ENCODE measurements around the gene ZNF500.

ZNF500 gene

DNA sequence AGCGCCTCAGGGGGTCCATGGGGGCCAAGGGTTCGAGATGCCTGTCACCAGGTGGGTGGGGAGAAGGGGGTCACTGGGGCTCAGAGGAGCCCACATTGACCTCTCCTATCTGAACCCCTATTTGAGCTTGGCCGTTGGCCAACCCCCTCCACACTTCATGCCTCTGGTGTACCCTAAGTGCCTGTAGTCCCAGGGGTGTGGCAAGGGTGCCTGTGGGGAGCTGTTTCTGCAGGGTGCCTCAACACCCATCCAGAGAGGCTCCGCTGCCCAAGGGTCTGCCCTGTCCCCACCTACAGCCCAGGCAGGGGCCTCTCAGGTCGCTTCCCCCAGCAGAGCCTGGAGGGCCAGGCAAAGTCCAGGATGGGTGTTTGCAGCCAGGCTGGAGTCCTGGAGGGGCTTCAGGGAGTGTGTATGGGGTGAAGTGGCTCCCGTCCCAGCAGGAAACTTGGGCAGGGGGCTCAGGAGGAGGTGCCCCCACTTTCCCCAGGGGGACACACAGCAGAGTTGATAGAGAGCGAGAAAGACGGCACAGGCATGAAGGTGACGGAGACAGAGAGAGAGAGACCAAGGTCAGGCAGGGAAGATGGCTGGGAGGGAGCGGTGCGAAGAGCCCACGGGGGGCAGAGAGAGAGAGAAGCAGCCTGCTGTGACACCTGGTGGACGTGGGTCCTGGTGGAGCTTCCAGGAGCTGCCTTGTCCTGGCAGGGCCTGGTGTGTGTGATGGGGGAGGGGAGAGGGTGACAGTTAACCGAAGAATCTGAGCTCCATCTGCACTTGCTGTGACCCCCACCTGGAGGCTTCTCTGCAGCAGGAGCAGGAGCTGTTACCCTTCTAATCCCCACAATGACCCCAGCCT, 20.9 kb upstream of the ZNF500 start, which contains the start of gene SEPTIN12:
Gene SEPTIN12 (minus strand): TSS at position 719 of the 856 bp plus-strand sequence. CDS start 700 bp downstream, at position 19.
- Histone ChIP-seq H3K36me3 (ENCODE audit: control insufficient read depth in 2 of 2, insufficient read depth in 1 of 2, low read length in 2 of 2) (no peaks in the 10 kb centered on the region), H3K27ac (ENCODE audit: extremely low read depth, low read depth, low read length) (no peak within 1 kb of the TSS)
- POLR2A ChIA-PET, result interaction anchor here (3.3 kb wide), 1 partner anchor 14 kb away, joined by 19 read pairs; the partner anchor contains the start of gene ROGDI

DNA sequence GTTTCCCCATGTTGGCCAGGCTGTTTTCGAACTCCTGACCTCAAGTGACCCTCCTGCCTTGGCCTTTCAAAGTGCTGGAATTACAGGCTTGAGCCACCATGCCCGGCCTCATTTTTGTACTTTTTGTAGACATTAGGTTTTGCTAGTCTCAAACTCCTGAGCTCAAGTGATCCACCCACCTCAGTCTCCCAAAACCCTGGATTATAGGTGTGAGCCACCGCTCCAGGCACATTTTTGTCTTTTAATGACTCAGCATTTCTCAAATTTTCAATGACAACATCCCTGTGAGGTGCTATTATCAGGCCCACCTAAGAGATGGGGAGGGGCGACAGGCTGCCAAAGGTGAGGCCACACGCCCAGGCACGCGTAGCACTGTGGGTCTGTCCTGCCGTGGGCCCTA, 20.1 kb upstream of the ZNF500 start:
- CTCF ChIA-PET, result no interaction called here
- Histone ChIP-seq H3K9me3 (ENCODE audit: control insufficient read depth, insufficient read depth, low read depth, low read length) (no peaks in the 10 kb centered on the region), H3K36me3 (ENCODE audit: control insufficient read depth in 2 of 2, insufficient read depth in 1 of 2, low read length in 2 of 2) (no peaks in the 10 kb centered on the region), H3K27ac (ENCODE audit: extremely low read depth, low read depth, low read length) (no peak overlapping the region), H3K4me1 (ENCODE audit: control insufficient read depth, insufficient read depth, low read length) (no peaks in the 10 kb centered on the region), H3K4me3 (ENCODE audit: low read depth, low read length) (no peak overlapping the region)
- POLR2A ChIA-PET, result interaction anchor here (3.3 kb wide), 1 partner anchor 15 kb away, joined by 19 read pairs; the partner anchor contains the start of gene ROGDI
- TF ChIP-seq SCRT2 (tag by site-specific recombination; IDR thresholded peaks at IDR 0.05), result no peak
- no peak for TF ChIP-seq ZNF416 (tag by site-specific recombination; IDR thresholded peaks at IDR 0.05)
- TF ChIP-seq, protein P1, sequence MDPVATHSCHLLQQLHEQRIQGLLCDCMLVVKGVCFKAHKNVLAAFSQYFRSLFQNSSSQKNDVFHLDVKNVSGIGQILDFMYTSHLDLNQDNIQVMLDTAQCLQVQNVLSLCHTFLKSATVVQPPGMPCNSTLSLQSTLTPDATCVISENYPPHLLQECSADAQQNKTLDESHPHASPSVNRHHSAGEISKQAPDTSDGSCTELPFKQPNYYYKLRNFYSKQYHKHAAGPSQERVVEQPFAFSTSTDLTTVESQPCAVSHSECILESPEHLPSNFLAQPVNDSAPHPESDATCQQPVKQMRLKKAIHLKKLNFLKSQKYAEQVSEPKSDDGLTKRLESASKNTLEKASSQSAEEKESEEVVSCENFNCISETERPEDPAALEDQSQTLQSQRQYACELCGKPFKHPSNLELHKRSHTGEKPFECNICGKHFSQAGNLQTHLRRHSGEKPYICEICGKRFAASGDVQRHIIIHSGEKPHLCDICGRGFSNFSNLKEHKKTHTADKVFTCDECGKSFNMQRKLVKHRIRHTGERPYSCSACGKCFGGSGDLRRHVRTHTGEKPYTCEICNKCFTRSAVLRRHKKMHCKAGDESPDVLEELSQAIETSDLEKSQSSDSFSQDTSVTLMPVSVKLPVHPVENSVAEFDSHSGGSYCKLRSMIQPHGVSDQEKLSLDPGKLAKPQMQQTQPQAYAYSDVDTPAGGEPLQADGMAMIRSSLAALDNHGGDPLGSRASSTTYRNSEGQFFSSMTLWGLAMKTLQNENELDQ (tag by site-specific recombination; IDR thresholded peaks at IDR 0.05; ENCODE audit: low read depth), result no peak
- no peak for TF ChIP-seq ZNF324 (tag by site-specific recombination; IDR thresholded peaks at IDR 0.05)
- TF ChIP-seq, protein P2, sequence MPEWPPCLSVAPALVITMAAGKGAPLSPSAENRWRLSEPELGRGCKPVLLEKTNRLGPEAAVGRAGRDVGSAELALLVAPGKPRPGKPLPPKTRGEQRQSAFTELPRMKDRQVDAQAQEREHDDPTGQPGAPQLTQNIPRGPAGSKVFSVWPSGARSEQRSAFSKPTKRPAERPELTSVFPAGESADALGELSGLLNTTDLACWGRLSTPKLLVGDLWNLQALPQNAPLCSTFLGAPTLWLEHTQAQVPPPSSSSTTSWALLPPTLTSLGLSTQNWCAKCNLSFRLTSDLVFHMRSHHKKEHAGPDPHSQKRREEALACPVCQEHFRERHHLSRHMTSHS (tag by site-specific recombination; IDR thresholded peaks at IDR 0.05), result no peak
- TF ChIP-seq, protein P3, sequence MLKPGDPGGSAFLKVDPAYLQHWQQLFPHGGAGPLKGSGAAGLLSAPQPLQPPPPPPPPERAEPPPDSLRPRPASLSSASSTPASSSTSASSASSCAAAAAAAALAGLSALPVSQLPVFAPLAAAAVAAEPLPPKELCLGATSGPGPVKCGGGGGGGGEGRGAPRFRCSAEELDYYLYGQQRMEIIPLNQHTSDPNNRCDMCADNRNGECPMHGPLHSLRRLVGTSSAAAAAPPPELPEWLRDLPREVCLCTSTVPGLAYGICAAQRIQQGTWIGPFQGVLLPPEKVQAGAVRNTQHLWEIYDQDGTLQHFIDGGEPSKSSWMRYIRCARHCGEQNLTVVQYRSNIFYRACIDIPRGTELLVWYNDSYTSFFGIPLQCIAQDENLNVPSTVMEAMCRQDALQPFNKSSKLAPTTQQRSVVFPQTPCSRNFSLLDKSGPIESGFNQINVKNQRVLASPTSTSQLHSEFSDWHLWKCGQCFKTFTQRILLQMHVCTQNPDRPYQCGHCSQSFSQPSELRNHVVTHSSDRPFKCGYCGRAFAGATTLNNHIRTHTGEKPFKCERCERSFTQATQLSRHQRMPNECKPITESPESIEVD (tag by site-specific recombination; IDR thresholded peaks at IDR 0.05), result no peak
- no peak for TF ChIP-seq ZNF473 (tag by site-specific recombination; IDR thresholded peaks at IDR 0.05)
- TF ChIP-seq, protein P4, sequence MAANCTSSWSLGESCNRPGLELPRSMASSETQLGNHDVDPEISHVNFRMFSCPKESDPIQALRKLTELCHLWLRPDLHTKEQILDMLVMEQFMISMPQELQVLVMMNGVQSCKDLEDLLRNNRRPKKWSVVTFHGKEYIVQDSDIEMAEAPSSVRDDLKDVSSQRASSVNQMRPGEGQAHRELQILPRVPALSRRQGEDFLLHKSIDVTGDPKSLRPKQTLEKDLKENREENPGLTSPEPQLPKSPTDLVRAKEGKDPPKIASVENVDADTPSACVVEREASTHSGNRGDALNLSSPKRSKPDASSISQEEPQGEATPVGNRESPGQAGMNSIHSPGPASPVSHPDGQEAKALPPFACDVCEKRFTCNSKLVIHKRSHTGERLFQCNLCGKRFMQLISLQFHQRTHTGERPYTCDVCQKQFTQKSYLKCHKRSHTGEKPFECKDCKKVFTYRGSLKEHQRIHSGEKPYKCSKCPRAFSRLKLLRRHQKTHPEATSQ (tag by site-specific recombination; IDR thresholded peaks at IDR 0.05), result no peak
- TF ChIP-seq ZNF211 (tag by site-specific recombination; IDR thresholded peaks at IDR 0.05; ENCODE audit: low read depth), result no peak
- TF ChIP-seq, protein P5, sequence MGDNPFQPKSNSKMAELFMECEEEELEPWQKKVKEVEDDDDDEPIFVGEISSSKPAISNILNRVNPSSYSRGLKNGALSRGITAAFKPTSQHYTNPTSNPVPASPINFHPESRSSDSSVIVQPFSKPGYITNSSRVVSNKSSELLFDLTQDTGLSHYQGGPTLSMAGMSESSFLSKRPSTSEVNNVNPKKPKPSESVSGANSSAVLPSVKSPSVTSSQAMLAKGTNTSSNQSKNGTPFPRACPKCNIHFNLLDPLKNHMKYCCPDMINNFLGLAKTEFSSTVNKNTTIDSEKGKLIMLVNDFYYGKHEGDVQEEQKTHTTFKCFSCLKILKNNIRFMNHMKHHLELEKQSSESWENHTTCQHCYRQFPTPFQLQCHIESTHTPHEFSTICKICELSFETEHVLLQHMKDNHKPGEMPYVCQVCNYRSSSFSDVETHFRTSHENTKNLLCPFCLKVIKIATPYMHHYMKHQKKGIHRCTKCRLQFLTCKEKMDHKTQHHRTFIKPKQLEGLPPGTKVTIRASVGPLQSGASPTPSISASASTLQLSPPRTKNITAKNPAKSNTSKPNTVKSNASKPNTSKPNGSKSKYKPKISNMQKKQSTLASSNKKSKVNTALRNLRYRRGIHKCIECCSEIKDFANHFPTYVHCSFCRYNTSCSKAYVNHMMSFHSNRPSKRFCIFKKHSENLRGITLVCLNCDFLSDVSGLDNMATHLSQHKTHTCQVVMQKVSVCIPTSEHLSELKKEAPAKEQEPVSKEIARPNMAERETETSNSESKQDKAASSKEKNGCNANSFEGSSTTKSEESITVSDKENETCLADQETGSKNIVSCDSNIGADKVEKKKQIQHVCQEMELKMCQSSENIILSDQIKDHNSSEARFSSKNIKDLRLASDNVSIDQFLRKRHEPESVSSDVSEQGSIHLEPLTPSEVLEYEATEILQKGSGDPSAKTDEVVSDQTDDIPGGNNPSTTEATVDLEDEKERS (tag by site-specific recombination; IDR thresholded peaks at IDR 0.05), result no peak
- no peak for TF ChIP-seq GLIS1 (tag by site-specific recombination; IDR thresholded peaks at IDR 0.05)
- no peak for TF ChIP-seq ZNF571 (tag by site-specific recombination; IDR thresholded peaks at IDR 0.05)
- TF ChIP-seq KLF9 (tag by site-specific recombination; IDR thresholded peaks at IDR 0.05; ENCODE audit: low read depth), result no peak
- no peak for TF ChIP-seq ZNF555 (tag by site-specific recombination; conservative IDR thresholded peaks at IDR 0.05)
- no peak for TF ChIP-seq ZBTB21 (tag by site-specific recombination; IDR thresholded peaks at IDR 0.05)
- TF ChIP-seq ZNF394 (tag by site-specific recombination; IDR thresholded peaks at IDR 0.05; ENCODE audit: borderline replicate concordance), result no peak
- TF ChIP-seq, protein P6, sequence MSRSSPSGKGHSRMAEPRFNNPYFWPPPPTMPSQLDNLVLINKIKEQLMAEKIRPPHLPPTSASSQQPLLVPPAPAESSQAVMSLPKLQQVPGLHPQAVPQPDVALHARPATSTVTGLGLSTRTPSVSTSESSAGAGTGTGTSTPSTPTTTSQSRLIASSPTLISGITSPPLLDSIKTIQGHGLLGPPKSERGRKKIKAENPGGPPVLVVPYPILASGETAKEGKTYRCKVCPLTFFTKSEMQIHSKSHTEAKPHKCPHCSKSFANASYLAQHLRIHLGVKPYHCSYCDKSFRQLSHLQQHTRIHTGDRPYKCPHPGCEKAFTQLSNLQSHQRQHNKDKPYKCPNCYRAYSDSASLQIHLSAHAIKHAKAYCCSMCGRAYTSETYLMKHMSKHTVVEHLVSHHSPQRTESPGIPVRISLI (tag by site-specific recombination; IDR thresholded peaks at IDR 0.05), result no peak

More for the DNA sequence above, 20.9 kb upstream of the ZNF500 start, which contains the start of gene SEPTIN12:
- no peak within 1 kb of the TSS for H3K4me3 ChIP-seq (ENCODE audit: low read depth, low read length)
- H3K9me3 ChIP-seq (ENCODE audit: control insufficient read depth, insufficient read depth, low read depth, low read length), result no peaks in the 10 kb centered on the region
- CTCF ChIA-PET, result no interaction called here
- TF ChIP-seq ZNF514 (tag by site-specific recombination; IDR thresholded peaks at IDR 0.05) (no peak), ZIC2 (tag by site-specific recombination; IDR thresholded peaks at IDR 0.05) (peak; percentile 67)
- TF ChIP-seq, protein P7, sequence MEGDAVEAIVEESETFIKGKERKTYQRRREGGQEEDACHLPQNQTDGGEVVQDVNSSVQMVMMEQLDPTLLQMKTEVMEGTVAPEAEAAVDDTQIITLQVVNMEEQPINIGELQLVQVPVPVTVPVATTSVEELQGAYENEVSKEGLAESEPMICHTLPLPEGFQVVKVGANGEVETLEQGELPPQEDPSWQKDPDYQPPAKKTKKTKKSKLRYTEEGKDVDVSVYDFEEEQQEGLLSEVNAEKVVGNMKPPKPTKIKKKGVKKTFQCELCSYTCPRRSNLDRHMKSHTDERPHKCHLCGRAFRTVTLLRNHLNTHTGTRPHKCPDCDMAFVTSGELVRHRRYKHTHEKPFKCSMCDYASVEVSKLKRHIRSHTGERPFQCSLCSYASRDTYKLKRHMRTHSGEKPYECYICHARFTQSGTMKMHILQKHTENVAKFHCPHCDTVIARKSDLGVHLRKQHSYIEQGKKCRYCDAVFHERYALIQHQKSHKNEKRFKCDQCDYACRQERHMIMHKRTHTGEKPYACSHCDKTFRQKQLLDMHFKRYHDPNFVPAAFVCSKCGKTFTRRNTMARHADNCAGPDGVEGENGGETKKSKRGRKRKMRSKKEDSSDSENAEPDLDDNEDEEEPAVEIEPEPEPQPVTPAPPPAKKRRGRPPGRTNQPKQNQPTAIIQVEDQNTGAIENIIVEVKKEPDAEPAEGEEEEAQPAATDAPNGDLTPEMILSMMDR (tag by site-specific recombination; IDR thresholded peaks at IDR 0.05), result peak; percentile 58
- no peaks in the 10 kb centered on the region for H3K4me1 ChIP-seq (ENCODE audit: control insufficient read depth, insufficient read depth, low read length)

All from HEK293 (cell line).